Keratinocyte (primary cell): ENCODE data around the gene DCTN4.

Experiments
- CTCF ChIP-seq, 3 experiments: IDR thresholded peaks in 1 of 3; conservative IDR thresholded peaks in 1 of 3; optimal IDR thresholded peaks in 1 of 3; 2 replicates in 2 of 3; 3 replicates in 1 of 3; pipeline versions ENCODE3 to v1.5.1; 2011; ENCODE audit warnings: low read length in 3 of 3, mild to moderate bottlenecking in 3 of 3, moderate library complexity in 2 of 3, control low read depth in 1 of 3, inconsistent platforms in 1 of 3; ENCODE audit not compliant: insufficient read depth in 2 of 3; ENCODE audit errors: extremely low read depth in 1 of 3
- EZH2 ChIP-seq: IDR thresholded peaks from one replicate; pipeline ENCODE4 v1.6.1; 2012; ENCODE audit warnings: inconsistent platforms, mild to moderate bottlenecking, low read length, moderate library complexity

- no peak for TF ChIP-seq CTCF (optimal IDR thresholded peaks at IDR 0.05 in 1 of 3, IDR thresholded peaks at IDR 0.05 in 1 of 3, conservative IDR thresholded peaks at IDR 0.05 in 1 of 3; ENCODE audit: extremely low read depth in 1 of 3, insufficient read depth in 2 of 3, low read length in 3 of 3)
- no peak for TF ChIP-seq EZH2
Observed at GRCh38 chr5:150690760-150691159, 68.1 kb downstream of the DCTN4 start.
